GM06990 (cell line): ENCODE measurements around the gene TRAF3IP3.

Experiments used
- DNase-seq: peaks from one replicate; pipeline ENCODE4 v3.0.0-alpha.2; 2011; ENCODE audit not compliant: insufficient read length; ENCODE audit errors: extremely low read depth
- H3K27me3 ChIP-seq: replicated peaks from 2 replicates; pipeline ENCODE4 v1.6.0; 2011; ENCODE audit warnings: low read length; ENCODE audit not compliant: control insufficient read depth, insufficient read depth
- H3K36me3 ChIP-seq: 2 replicates; pipeline ENCODE4 v1.5.1; 2011; ENCODE audit warnings: low read length; ENCODE audit not compliant: control insufficient read depth, insufficient read depth
- H3K4me3 ChIP-seq: replicated peaks from 2 replicates; pipeline ENCODE4 v1.5.1; 2011; ENCODE audit warnings: low read depth, mild to moderate bottlenecking, control low read depth, low read length
- CTCF ChIP-seq: IDR thresholded peaks from 2 replicates; pipeline ENCODE4 v1.5.1; 2011; ENCODE audit warnings: low read length, control low read depth, mild to moderate bottlenecking, inconsistent platforms; ENCODE audit not compliant: insufficient read depth, poor library complexity, severe bottlenecking

Gene TRAF3IP3

GRCh38 chr1:209815931-209816341 lies 60.1 kb downstream of the TRAF3IP3 start:
- no peak for TF ChIP-seq CTCF
- H3K4me3 ChIP-seq, result no peak overlapping the region
- no peaks in the 10 kb centered on the region for H3K27me3 ChIP-seq
- DNase-seq, result no peak
- no peaks in the 10 kb centered on the region for H3K36me3 ChIP-seq

GRCh38 chr1:209816923-209817322 lies 61.1 kb downstream of the TRAF3IP3 start:
- no peak for DNase-seq
- H3K27me3 ChIP-seq, result no peaks in the 10 kb centered on the region
- TF ChIP-seq CTCF, result no peak
- H3K4me3 ChIP-seq, result no peak overlapping the region
- no peaks in the 10 kb centered on the region for H3K36me3 ChIP-seq

GRCh38 chr1:209817691-209818090 lies 61.8 kb downstream of the TRAF3IP3 start:
- no peak overlapping the region for H3K4me3 ChIP-seq
- no peak for DNase-seq
- no peak for TF ChIP-seq CTCF
- H3K36me3 ChIP-seq, result no peaks in the 10 kb centered on the region
- no peaks in the 10 kb centered on the region for H3K27me3 ChIP-seq

- H3K4me3 ChIP-seq, result no peak overlapping the region
- DNase-seq, result no peak
- H3K27me3 ChIP-seq, result no peaks in the 10 kb centered on the region
- TF ChIP-seq CTCF, result no peak
- no peaks in the 10 kb centered on the region for H3K36me3 ChIP-seq
Observed at GRCh38 chr1:209819058-209819457, 63.2 kb downstream of the TRAF3IP3 start.

GRCh38 chr1:209820986-209821385 lies 65.1 kb downstream of the TRAF3IP3 start:
- TF ChIP-seq CTCF, result no peak
- H3K4me3 ChIP-seq, result no peak overlapping the region
- no peak for DNase-seq
- H3K36me3 ChIP-seq, result no peaks in the 10 kb centered on the region
- no peaks in the 10 kb centered on the region for H3K27me3 ChIP-seq

- DNase-seq, result no peak
- Histone ChIP-seq H3K4me3 (no peak overlapping the region), H3K36me3 (no peaks in the 10 kb centered on the region), H3K27me3 (no peaks in the 10 kb centered on the region)
- no peak for TF ChIP-seq CTCF
Observed at GRCh38 chr1:209822706-209823105, 66.9 kb downstream of the TRAF3IP3 start.
